ENCODE results near the gene MUC5AC.

DNA sequence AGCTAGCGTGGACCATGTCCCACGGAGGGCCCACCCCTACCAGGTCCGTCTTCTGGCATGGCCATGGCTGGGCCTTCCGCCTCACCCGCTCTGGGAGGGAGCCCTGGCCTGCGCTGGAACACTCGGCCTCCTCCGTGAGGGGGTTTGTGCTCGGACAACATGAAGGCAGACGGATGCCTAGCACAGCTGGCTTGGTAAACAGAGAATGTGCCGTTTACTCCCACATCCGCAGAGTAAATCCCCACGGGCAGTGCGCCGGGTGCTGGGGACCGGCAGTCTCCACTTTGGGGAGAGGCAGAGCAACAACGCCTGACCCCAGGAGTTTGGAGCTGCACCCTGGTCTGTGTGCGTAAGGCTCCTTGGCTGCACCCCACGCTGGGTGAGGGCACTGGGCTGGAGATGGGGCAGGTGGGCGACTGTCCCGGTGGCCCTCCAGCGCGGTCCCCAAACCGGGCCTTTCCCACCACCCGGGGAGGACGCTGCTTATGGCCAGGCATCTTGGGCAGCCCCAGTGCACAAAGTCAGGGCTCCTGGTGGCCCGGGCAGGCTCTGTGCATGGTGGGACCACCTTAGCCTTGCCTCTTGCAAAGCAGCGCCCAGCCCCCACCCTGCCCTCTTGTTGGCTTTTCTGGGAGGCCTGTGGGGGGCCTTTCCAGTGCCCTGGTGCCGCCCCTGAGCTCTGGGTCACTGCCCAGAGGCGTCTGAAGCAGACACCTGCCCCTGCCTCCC is 30.7 kb upstream of the MUC5AC start:
- no peak for TF ChIP-seq EZH2 (IDR thresholded peaks at IDR 0.05; ENCODE audit: insufficient read depth, poor library complexity, severe bottlenecking)
- TF ChIP-seq EZH2phosphoT487 (IDR thresholded peaks at IDR 0.05; ENCODE audit: insufficient read depth, low read depth): no peak

Measured in GM23248 (cell line).